Thyroid gland (tissue), 4 donors: ENCODE results near the gene PAX6.

Experiments
- CTCF ChIP-seq, 6 experiments: fragments of 200-600 bp in 3 of 6; fragments of 450-650 bp in 3 of 6; sonication (generic) in 3 of 6; IDR thresholded peaks; one replicate each; pipeline ENCODE4 v1.5.1; 2016 to 2019; ENCODE audit warnings: antibody characterized with exemption in 6 of 6, mild to moderate bottlenecking in 2 of 6, inconsistent platforms in 1 of 6, moderate library complexity in 1 of 6
- POLR2A ChIP-seq, 2 donors: fragments of 450-650 bp; IDR thresholded peaks; one replicate each; pipeline ENCODE4 v1.6.1; 2017; ENCODE audit warnings: antibody characterized with exemption in 2 of 2, mild to moderate bottlenecking in 2 of 2, moderate library complexity in 1 of 2

GRCh38 chr11:31828217-31828616, 17.1 kb upstream of the PAX6 start:
- TF ChIP-seq CTCF (IDR thresholded peaks at IDR 0.05) (no peak), POLR2A (IDR thresholded peaks at IDR 0.05) (no peak)
